Vagina (tissue), 2 donors: ENCODE data around the gene PXYLP1. TPM values are rescaled to one million over a fixed set of nuclear protein-coding genes. Genes with fewer than 3 reads are reported as not detected.

Source experiments
- DNase-seq, 2 donors: peaks; one replicate each; pipeline ENCODE4 v3.0.0-alpha.2; 2017; ENCODE audit errors: extremely low spot score in 2 of 2
- H3K27ac ChIP-seq: fragments of 200-600 bp; sonication (generic); one replicate; pipeline ENCODE4 v1.5.1; 2019
- H3K27me3 ChIP-seq: fragments of 200-600 bp; sonication (generic); one replicate; pipeline ENCODE4 v1.5.1; 2019
- H3K36me3 ChIP-seq, 2 donors: fragments of 200-600 bp; sonication (generic); one replicate each; pipeline ENCODE4 v1.5.1; 2017 to 2019
- H3K4me1 ChIP-seq: fragments of 200-600 bp; sonication (generic); one replicate; pipeline ENCODE4 v1.5.1; 2019
- H3K4me3 ChIP-seq, 2 donors: fragments of 200-600 bp; sonication (generic); 1 replicate in 1 of 2; 2 replicates in 1 of 2; pipeline ENCODE4 v1.5.1; 2016 to 2019
- H3K9me3 ChIP-seq: fragments of 200-600 bp; sonication (generic); one replicate; pipeline ENCODE4 v1.5.1; 2019
- POLR2A ChIP-seq, 2 donors: fragments of 450-650 bp; IDR thresholded peaks; one replicate each; pipeline ENCODE4 v1.6.1; 2017; ENCODE audit warnings: antibody characterized with exemption in 2 of 2, mild to moderate bottlenecking in 2 of 2, moderate library complexity in 2 of 2
- POLR2AphosphoS5 ChIP-seq, 2 donors: sonication (generic); formaldehyde crosslinking; IDR thresholded peaks; one replicate each; pipeline ENCODE4 v1.9.0; 2017; ENCODE audit warnings: antibody characterized with exemption in 2 of 2, mild to moderate bottlenecking in 2 of 2, low read depth in 1 of 2; ENCODE audit not compliant: insufficient read depth in 1 of 2
- intact Hi-C: fragments of 100-400 bp; cut with DNase I; formaldehyde crosslinking; loops from one replicate; pipeline ENCODE4 v1.15.1; 2023
- total RNA-seq: library from RNA; depleted of rRNA; stranded (reverse); fragments of >200 nt; gene quantifications from one replicate; pipeline ENCODE4 v1.2.3, GENCODE V29; 2016
- TF ChIP-seq, protein P1 (sequence below), 3 experiments: fragments of 450-650 bp in 2 of 3; fragments of 200-600 bp in 1 of 3; sonication (generic) in 1 of 3; IDR thresholded peaks; one replicate each; pipeline ENCODE4 v1.5.1; 2017 to 2019; ENCODE audit warnings: antibody characterized with exemption in 3 of 3, mild to moderate bottlenecking in 2 of 3, moderate library complexity in 2 of 3

PXYLP1 gene
- total RNA-seq, 1 donor from 2014 or later: 16.7 TPM

- DNase-seq: peak; percentile 67 to 82
- peak overlapping the region; percentile 30 for H3K27ac ChIP-seq
- no peak for TF ChIP-seq POLR2AphosphoS5 (IDR thresholded peaks at IDR 0.05; ENCODE audit: insufficient read depth in 1 of 2, low read depth in 1 of 2)
- TF ChIP-seq, protein P1, sequence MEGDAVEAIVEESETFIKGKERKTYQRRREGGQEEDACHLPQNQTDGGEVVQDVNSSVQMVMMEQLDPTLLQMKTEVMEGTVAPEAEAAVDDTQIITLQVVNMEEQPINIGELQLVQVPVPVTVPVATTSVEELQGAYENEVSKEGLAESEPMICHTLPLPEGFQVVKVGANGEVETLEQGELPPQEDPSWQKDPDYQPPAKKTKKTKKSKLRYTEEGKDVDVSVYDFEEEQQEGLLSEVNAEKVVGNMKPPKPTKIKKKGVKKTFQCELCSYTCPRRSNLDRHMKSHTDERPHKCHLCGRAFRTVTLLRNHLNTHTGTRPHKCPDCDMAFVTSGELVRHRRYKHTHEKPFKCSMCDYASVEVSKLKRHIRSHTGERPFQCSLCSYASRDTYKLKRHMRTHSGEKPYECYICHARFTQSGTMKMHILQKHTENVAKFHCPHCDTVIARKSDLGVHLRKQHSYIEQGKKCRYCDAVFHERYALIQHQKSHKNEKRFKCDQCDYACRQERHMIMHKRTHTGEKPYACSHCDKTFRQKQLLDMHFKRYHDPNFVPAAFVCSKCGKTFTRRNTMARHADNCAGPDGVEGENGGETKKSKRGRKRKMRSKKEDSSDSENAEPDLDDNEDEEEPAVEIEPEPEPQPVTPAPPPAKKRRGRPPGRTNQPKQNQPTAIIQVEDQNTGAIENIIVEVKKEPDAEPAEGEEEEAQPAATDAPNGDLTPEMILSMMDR (IDR thresholded peaks at IDR 0.05): no peak
- TF ChIP-seq POLR2A (IDR thresholded peaks at IDR 0.05): no peak
- no peaks in the 10 kb centered on the region for H3K9me3 ChIP-seq
- no peaks in the 10 kb centered on the region for H3K27me3 ChIP-seq
- no peak overlapping the region for H3K4me3 ChIP-seq
- no peaks in the 10 kb centered on the region for H3K36me3 ChIP-seq
- H3K4me1 ChIP-seq: peaks cover 35% of the 10 kb centered on the region
- intact Hi-C loops: no loop called here
Measured at GRCh38 chr3:141240687-141241615, 9.3 kb downstream of the PXYLP1 start.

DNA sequence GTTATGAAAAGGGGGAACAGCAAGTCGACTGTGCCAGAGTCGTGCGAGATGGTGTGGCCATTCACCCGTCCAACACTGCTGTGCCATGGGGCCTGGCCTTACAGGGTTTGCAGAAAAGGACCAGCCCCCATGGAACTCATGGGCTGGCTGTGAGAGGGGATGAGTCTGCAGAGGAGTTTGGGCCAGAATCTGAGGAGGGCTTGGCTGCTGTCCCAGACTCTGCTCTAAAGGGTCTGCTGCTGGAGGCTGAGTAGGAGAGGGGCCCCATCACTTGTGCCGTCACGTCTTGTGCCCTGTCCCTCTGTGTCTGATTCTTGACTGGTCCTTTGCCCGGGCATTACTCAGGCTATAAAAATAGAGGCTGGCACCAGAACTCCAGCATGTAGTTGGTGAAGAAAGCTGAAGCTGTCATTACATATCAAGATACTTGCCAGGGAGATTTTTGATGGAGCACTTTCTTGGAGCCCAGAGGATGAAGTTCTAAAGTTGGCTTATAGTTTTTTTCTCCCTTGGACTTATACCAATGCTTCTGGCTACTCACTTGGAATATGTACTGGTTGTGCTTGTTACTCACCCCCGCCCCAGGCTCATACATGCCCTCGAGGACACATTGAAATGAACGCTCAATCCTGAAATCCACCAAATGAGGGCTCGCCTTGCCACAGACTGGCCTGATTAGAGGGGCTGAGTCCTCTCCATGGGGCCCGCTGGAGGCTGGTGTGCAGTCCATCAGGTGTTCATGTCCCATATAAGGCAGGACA is 10.2 kb downstream of the PXYLP1 start:
- no peaks in the 10 kb centered on the region for H3K27me3 ChIP-seq
- intact Hi-C loops: no loop called here
- no peaks in the 10 kb centered on the region for H3K9me3 ChIP-seq
- H3K27ac ChIP-seq: peak overlapping the region; percentile 30
- no peak overlapping the region for H3K4me3 ChIP-seq
- no peaks in the 10 kb centered on the region for H3K36me3 ChIP-seq
- TF ChIP-seq POLR2AphosphoS5 (IDR thresholded peaks at IDR 0.05; ENCODE audit: insufficient read depth in 1 of 2, low read depth in 1 of 2): no peak
- TF ChIP-seq, protein P1 (IDR thresholded peaks at IDR 0.05): no peak
- no peak for TF ChIP-seq POLR2A (IDR thresholded peaks at IDR 0.05)
- H3K4me1 ChIP-seq: peaks cover 35% of the 10 kb centered on the region
- peak; percentile 75 to 84 for DNase-seq

GRCh38 chr3:141242377-141243092 is 10.9 kb downstream of the PXYLP1 start:
- intact Hi-C loops: no loop called here
- peak overlapping the region; percentile 30 for H3K27ac ChIP-seq
- DNase-seq: no peak
- no peaks in the 10 kb centered on the region for H3K9me3 ChIP-seq
- H3K36me3 ChIP-seq: no peaks in the 10 kb centered on the region
- H3K4me1 ChIP-seq: peaks cover 35% of the 10 kb centered on the region
- no peaks in the 10 kb centered on the region for H3K27me3 ChIP-seq
- TF ChIP-seq, protein P1 (IDR thresholded peaks at IDR 0.05): no peak
- no peak for TF ChIP-seq POLR2A (IDR thresholded peaks at IDR 0.05)
- no peak for TF ChIP-seq POLR2AphosphoS5 (IDR thresholded peaks at IDR 0.05; ENCODE audit: insufficient read depth in 1 of 2, low read depth in 1 of 2)
- H3K4me3 ChIP-seq: no peak overlapping the region

- TF ChIP-seq, protein P1 (IDR thresholded peaks at IDR 0.05): no peak
- TF ChIP-seq POLR2A (IDR thresholded peaks at IDR 0.05) (no peak), POLR2AphosphoS5 (IDR thresholded peaks at IDR 0.05; ENCODE audit: insufficient read depth in 1 of 2, low read depth in 1 of 2) (no peak)
- no peaks in the 10 kb centered on the region for H3K9me3 ChIP-seq
- no peak overlapping the region for H3K27ac ChIP-seq
- DNase-seq: peak; percentile 64 to 78
- H3K27me3 ChIP-seq: no peaks in the 10 kb centered on the region
- no peaks in the 10 kb centered on the region for H3K36me3 ChIP-seq
- peaks cover 35% of the 10 kb centered on the region for H3K4me1 ChIP-seq
- H3K4me3 ChIP-seq: no peak overlapping the region
- intact Hi-C loops: no loop called here
Measured at GRCh38 chr3:141243271-141243707, 11.7 kb downstream of the PXYLP1 start.
